ENCODE results near the gene PKMYT1. TPM values are rescaled to one million over a fixed set of nuclear protein-coding genes. Genes with fewer than 3 reads are reported as not detected.

Gene PKMYT1
- total RNA-seq, 1 experiment from 2014 or later = 128 TPM

DNA sequence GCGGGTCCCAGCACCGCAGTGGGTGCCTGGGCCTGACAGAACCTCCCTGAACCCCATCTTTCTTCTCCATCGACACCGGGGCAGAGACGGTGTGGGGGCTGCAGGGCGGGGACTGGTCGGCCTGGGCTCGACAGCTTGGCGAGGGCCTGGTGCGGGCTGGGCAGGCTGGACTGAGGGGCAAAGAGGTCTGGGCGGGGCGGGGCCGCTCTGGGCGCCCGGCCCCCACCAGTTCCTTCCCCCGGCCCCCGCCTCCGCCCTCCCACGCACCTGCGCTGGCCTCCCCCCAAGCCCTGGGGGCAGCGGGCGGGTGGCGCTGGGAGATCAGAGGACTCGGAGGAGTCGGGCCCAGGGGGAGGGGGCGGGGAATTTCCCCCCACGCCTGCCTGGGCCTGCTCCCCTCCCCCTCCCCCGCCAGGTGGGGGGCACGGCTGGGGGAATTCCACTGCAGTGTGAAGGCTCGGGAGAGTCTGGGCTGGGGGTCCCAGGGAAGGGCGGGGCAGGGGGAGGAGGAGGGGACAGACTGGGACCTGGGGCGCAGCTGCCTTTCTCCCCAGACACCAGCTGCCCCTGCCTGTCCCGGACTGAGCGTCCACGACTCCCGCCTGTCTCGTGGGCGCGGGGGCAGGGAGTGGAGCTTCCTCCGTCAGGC, 17.0 kb downstream of the PKMYT1 start:
- ChIA-PET POLR2A (ENCODE audit: low non-redundant PET) (no interaction called here), CTCF (interaction anchor here (0.7 to 1.6 kb wide), 2 partner anchors 17 to 36 kb away, joined by 3 to 7 read pairs; no protein-coding TSS in a partner anchor)
- intact Hi-C loops (cut with micrococcal nuclease; ENCODE audit: unreplicated experiment) = loop anchor here (5.0 kb wide), 1 partner anchor 36 kb away; no protein-coding TSS in a partner anchor
- BruUV-seq (replicated peaks) = no TSS peak
- no peak overlapping the region for H3K27ac ChIP-seq (ENCODE audit: low read depth, low read length, poor library complexity, severe bottlenecking)
- no peak for DNase-seq (ENCODE audit: low spot score)
- no peaks in the 10 kb centered on the region for H3K9me3 ChIP-seq (ENCODE audit: low read depth, low read length, poor library complexity, severe bottlenecking)
- no peaks in the 10 kb centered on the region for H3K36me3 ChIP-seq (ENCODE audit: insufficient read depth, low read length, poor library complexity, severe bottlenecking)
- no peaks in the 10 kb centered on the region for H3K27me3 ChIP-seq (replicated peaks; ENCODE audit: insufficient read depth, low read depth, low read length, poor library complexity)
- H3K4me3 ChIP-seq (ENCODE audit: low read depth, low read length, poor library complexity, severe bottlenecking) = peak overlapping the region; percentile 52
- TF ChIP-seq EZH2 (IDR thresholded peaks at IDR 0.05; ENCODE audit: borderline replicate concordance, low read depth, low read length, poor library complexity, severe bottlenecking) = no peak
- TF ChIP-seq, protein P1, sequence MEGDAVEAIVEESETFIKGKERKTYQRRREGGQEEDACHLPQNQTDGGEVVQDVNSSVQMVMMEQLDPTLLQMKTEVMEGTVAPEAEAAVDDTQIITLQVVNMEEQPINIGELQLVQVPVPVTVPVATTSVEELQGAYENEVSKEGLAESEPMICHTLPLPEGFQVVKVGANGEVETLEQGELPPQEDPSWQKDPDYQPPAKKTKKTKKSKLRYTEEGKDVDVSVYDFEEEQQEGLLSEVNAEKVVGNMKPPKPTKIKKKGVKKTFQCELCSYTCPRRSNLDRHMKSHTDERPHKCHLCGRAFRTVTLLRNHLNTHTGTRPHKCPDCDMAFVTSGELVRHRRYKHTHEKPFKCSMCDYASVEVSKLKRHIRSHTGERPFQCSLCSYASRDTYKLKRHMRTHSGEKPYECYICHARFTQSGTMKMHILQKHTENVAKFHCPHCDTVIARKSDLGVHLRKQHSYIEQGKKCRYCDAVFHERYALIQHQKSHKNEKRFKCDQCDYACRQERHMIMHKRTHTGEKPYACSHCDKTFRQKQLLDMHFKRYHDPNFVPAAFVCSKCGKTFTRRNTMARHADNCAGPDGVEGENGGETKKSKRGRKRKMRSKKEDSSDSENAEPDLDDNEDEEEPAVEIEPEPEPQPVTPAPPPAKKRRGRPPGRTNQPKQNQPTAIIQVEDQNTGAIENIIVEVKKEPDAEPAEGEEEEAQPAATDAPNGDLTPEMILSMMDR (conservative IDR thresholded peaks at IDR 0.05; ENCODE audit: low read depth, low read length) = no peak
- H3K4me1 ChIP-seq (ENCODE audit: insufficient read depth, low read length, poor library complexity, severe bottlenecking) = peaks cover 21% of the 10 kb centered on the region

DNA sequence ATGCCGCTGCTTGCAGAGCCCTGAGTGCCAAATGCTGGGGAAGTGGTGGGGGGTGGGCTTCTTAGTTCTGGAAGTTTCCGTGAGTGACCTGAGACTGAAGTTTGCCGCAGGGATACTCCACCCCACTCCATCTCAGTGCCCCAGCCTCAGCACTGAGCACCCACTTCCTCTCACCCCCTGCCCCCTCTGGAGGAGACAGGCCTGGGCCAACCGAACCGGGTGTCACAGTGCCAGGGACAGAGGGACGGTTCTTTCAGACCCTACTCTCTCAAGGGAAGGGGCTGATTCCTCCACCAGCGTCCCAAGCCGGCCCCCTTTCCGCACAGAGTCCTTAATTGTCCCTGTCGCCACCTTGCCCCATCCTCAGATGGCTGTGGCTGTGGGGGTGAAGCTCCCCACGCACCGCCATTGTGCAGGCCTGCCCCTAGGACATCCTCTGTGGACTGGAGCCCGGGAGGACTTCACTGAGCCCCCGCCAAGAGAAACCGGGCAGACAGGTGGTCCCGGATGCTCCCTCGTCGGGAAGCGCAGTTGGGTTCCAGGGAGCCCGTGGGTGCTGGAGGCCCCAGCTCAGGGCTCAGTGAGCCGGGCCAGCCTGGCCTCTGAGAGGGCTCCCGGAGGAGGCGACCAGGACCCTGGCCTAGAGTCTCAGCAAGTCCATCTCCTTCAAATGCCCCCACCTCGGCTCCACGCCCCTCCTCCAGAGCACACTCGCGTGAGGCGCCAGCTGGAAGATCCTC, 17.7 kb downstream of the PKMYT1 start:
- Histone ChIP-seq H3K27ac (ENCODE audit: low read depth, low read length, poor library complexity, severe bottlenecking) (no peak overlapping the region), H3K9me3 (ENCODE audit: low read depth, low read length, poor library complexity, severe bottlenecking) (no peaks in the 10 kb centered on the region), H3K4me3 (ENCODE audit: low read depth, low read length, poor library complexity, severe bottlenecking) (peak overlapping the region; percentile 52), H3K4me1 (ENCODE audit: insufficient read depth, low read length, poor library complexity, severe bottlenecking) (peaks cover 21% of the 10 kb centered on the region), H3K36me3 (ENCODE audit: insufficient read depth, low read length, poor library complexity, severe bottlenecking) (no peaks in the 10 kb centered on the region), H3K27me3 (replicated peaks; ENCODE audit: insufficient read depth, low read depth, low read length, poor library complexity) (no peaks in the 10 kb centered on the region)
- intact Hi-C loops (cut with micrococcal nuclease; ENCODE audit: unreplicated experiment) = loop anchor here (5.0 kb wide), 1 partner anchor 35 kb away; no protein-coding TSS in a partner anchor
- CTCF ChIA-PET = no interaction called here
- POLR2A ChIA-PET (ENCODE audit: low non-redundant PET) = interaction anchor here (0.6 kb wide), 1 partner anchor 36 kb away, joined by 4 read pairs; no protein-coding TSS in a partner anchor
- no peak for DNase-seq (ENCODE audit: low spot score)
- no peak for TF ChIP-seq EZH2 (IDR thresholded peaks at IDR 0.05; ENCODE audit: borderline replicate concordance, low read depth, low read length, poor library complexity, severe bottlenecking)
- TF ChIP-seq, protein P1 (conservative IDR thresholded peaks at IDR 0.05; ENCODE audit: low read depth, low read length) = no peak
- BruUV-seq (replicated peaks) = no TSS peak

DNA sequence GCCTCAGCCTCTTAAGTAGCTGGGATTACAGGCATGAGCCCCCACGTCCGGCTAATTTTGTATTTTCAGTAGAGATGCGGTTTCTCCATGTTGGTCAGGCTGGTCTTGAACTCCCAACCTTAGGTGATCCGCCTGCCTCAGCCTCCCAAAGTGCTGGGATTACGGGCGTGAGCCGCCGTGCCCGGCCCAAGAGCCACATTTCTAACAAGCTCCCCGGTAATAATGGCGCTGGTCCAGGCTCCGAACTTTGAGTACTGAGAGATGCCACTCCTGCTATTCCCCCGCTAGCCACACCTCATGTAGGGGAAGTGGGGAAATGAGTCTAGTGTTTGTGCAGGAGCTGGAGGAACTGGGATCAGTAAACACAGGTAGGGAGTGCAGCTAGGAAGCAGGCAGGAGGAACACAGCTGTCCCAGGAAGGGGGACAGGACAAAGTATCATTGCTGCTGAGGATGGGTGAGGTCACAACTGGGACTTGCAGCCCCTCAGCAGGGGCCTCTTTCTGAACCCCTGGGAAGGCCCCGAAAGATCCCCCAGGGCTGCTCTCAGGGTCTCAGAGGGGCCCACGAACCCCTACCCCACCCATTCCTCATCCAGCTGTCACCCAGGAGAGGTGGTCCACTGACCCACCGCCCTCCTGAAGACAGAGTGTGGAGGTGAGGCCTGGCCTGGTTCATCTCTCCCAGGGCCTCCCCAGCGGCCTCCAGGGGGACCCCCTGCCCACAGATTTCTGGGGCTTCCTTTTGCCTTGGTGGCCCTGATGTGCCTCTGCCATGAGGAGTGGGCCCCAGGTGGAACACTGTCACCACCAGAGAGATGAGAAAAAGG, 19.8 kb downstream of the PKMYT1 start:
- Histone ChIP-seq H3K9me3 (ENCODE audit: low read depth, low read length, poor library complexity, severe bottlenecking) (no peaks in the 10 kb centered on the region), H3K36me3 (ENCODE audit: insufficient read depth, low read length, poor library complexity, severe bottlenecking) (no peaks in the 10 kb centered on the region), H3K4me1 (ENCODE audit: insufficient read depth, low read length, poor library complexity, severe bottlenecking) (peaks cover 21% of the 10 kb centered on the region), H3K4me3 (ENCODE audit: low read depth, low read length, poor library complexity, severe bottlenecking) (no peak overlapping the region), H3K27ac (ENCODE audit: low read depth, low read length, poor library complexity, severe bottlenecking) (no peak overlapping the region), H3K27me3 (replicated peaks; ENCODE audit: insufficient read depth, low read depth, low read length, poor library complexity) (no peaks in the 10 kb centered on the region)
- TF ChIP-seq, protein P1 (conservative IDR thresholded peaks at IDR 0.05; ENCODE audit: low read depth, low read length) = no peak
- no peak for TF ChIP-seq EZH2 (IDR thresholded peaks at IDR 0.05; ENCODE audit: borderline replicate concordance, low read depth, low read length, poor library complexity, severe bottlenecking)
- BruUV-seq (replicated peaks) = no TSS peak
- intact Hi-C loops (cut with micrococcal nuclease; ENCODE audit: unreplicated experiment) = loop anchor here (5.0 kb wide), 1 partner anchor 33 kb away; no protein-coding TSS in a partner anchor
- DNase-seq (ENCODE audit: low spot score) = no peak
- POLR2A ChIA-PET (ENCODE audit: low non-redundant PET) = no interaction called here
- CTCF ChIA-PET = no interaction called here
